T-helper 1 cell (primary cell): ENCODE measurements around the gene IL15RA.
"Not testable (repeated sequence)": the region's sequence is repeated elsewhere in the genome, so short reads cannot be mapped to it uniquely, and the experiment has no call there.

Experiments
- DNase-seq, 5 donors: peaks; one replicate each; pipeline ENCODE4 v3.0.0-alpha.2; 2012 to 2020

The IL15RA gene

GRCh38 chr10:5949009-5949759, 28.2 kb downstream of the IL15RA start:
- DNase-seq, result peak in 1 of 5 donors; percentile 25

- no peak for DNase-seq
These were observed 29.1 kb downstream of the IL15RA start for GRCh38 chr10:5948208-5948585.

DNA sequence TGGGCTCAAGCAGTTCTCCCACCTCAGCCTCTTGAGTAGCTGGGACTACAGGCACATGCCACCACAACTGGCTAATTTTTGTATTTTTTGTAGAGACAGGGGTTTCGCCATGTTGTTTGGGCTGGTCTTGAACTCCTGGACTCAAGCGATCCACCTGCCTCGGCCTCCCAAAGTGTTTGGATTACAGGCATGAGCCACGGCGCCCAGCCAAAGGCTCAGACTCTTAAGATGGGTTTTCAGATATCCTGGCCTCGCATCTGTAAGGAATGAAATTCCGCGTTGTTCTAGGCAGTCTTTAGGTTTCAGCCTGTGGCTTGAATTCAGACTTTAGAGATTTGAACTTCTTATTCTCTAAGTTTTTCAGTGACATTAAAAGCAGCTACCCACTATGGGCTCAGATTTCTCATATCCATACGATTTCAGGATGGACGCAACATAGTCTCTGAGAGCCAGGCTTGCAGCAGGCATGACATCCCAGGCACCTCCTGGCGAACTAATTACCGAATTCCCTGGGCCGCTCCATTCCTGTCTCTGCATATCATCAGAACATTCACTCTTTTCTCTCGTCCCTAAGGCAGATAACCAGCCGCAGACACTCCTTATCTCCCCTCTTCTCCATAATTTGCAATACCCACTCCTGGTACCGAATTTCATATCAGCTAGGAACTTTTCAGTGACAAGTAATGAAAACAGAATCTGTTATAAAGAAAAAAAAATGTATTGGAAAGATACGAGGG, 29.7 kb downstream of the IL15RA start:
- DNase-seq, result no peak

DNA sequence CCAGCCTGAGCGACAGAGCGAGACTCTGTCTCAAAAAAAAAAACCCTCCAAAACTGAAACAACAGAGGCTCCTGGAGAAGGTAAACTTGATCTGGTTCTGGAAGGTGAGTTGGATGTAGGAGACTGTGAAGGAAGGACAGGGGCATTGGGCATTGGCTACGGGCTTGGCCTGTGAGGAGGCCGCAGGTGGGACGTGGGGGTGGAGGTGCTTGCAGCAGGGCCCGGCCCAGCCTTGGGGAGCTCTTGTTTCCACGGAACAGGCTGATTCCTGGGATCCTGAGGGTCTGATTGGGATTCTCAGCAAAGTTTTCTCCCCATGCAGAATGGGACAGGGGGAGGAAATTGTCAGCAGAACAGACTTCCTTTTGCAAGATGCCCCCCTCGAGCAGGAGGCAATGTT, 30.6 kb downstream of the IL15RA start:
- no peak for DNase-seq

DNA sequence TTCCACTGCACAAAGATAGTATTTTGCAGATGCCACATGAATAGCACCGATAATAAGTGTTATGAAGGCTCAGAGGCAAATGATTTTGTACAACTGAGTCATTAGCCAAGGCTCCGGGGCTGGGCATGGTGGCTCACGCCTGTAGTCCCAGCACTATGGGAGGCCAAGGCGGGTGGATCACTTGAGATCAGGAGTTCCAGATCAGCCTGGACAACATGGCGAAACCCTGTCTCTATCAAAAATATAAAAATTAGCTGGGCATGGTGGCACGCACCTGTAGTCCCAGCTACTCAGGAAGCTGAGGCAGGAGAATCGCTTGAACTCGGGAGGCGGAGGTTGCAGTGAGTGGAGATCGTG, 30.9 kb downstream of the IL15RA start:
- not testable (repeated sequence) for DNase-seq

DNA sequence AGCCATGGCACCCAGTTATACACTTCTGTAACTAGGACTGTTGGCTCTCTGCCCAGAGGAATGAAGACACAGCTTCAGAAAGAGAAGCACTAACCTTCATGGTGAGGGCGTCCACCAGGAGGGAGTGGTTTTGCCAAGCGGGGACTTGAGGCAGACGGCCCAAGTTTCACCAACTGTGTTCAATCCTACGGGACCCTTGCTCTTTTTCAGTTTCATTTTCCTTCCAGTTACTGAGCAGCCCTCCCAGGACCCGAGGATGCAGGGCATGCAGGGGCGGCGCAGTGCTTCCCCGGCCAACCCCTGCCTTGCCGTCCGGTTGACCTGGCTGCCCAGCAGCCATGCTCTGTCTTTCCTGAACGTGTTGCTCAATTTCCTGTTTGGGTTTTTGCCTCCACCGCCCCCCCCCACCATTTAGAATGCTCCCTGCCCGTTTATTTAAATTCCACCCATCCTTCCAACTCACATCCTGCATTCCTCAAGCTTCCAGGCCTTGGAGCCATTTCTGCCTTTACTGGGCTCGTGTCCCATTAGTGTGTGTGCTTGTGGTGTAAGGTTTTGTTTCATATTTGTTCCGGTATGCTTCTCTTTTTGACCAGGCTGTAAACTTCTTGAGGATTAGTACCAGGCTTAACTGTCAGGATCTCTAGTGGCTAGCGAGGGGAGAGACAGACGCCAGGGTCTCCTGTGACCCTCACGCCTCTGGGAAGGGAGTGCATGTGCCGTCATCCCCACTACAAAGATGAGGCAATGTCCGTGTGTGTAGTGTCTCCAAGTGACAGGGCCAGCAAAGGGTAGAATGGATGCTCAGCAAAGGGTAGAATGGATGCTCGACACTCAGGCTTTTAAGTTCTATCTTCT, 31.6 kb downstream of the IL15RA start:
- DNase-seq, result no peak

DNA sequence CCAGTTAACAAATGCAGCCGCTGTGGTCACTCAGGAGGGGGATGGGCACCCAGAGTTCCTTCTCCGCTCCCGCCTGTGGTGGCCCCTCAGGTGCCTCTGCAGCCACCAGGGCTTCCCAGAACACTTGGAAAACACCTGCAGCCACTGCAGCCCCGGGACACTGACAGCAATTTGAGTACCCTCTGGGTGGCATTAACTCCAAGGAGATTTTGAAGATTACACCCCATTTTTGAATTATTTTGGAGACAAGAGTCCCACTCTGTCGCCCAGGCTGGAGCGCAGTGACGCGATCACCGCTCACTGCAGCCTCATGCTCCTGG, 32.2 kb downstream of the IL15RA start:
- no peak for DNase-seq

DNA sequence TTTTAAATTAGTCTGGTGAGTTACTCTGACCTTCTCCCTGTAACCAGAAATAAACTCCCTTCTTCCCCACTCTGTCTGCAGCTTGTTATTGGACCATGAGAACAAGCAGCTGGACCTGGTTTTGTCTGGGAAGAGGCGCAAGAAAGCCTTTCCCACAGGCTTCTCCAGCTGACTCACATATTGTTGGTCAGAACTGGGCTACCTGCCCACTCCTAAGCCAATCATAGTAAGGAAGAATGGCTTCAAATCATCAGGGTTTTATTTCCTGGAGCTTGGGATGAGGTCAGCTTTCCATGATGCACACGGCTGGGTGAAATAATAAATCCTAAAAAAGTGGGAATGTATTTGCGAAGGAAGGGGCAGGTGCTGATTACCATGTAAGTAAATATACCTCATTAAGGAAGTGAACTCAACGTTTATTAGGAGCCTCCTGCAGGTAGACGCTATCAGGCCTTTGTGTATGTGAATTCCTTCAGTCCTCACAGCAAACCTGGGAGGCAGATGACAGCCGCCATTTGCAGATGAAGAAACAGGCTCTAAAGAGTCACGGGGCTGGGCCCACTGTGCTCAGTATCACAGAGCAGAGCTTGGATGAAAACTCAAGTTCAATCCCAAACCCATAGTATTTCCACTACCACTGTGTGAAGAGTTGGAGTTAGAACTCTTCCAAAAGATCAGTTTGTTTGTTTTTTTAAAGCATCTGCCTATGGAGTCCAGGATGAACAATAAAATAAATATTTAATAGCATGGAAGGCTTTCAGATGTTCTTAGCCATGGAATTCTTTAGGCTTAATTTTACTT, 32.8 kb downstream of the IL15RA start:
- DNase-seq, result no peak

DNA sequence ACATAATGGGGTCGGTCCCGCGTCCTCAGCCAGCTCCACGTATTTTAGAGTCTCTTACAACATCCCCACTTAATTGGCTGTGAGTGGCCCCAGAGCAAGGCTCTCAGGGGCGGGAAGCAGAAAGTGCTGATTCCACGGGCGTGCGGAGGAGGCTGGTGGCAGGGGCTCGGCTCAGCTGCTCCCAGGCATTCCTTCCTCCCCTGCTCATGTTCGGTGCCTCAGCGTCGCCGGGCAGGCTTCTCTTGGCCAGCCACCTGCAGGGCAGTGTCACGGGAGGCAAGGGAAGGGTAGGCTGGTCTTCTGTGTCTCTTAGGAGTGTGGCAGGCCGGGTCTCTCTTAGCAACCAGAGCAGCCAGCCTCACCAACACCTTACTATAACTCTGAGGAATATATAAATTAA, 33.8 kb downstream of the IL15RA start:
- DNase-seq, result no peak

DNA sequence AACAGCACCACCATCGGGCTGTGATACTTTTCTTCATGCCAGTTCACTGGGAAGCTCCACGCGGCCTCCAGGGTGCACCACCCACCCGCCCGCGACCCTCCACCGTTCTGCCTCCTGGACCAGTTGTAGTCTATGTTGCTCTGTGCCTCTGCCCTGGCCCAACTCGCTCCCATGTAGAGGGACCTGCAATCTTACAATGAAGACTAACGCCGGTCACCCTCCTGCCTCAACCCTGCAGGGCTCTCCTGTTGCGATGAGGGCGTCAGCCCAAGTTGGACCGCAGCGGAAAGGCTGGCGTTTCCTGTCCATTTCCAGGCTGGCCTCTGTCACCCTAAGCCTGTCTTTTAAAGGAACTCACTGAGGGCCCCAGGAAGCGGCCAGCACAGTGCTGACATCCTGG, 34.9 kb downstream of the IL15RA start:
- DNase-seq, result no peak

GRCh38 chr10:5942001-5942400, 35.3 kb downstream of the IL15RA start:
- no peak for DNase-seq

DNA sequence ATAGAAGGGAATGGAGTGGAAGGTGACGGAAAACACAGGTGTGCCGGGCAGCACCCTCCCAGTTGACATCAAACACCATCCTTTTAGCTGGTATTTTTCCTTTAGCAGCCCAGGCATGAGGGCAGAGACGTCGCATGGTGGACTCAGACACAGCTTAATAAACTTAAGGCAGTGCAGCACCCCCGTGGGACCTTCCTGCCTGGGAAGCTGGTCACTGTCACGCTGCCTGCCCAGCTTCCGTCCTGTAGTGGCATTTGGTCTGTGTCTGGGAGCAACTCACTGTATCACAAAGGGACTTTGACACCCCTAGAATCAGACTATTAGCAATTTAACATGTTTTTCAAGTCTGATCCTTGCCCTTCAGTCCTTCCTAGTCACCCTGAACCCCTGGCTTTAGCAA, 35.8 kb downstream of the IL15RA start:
- no peak for DNase-seq

DNA sequence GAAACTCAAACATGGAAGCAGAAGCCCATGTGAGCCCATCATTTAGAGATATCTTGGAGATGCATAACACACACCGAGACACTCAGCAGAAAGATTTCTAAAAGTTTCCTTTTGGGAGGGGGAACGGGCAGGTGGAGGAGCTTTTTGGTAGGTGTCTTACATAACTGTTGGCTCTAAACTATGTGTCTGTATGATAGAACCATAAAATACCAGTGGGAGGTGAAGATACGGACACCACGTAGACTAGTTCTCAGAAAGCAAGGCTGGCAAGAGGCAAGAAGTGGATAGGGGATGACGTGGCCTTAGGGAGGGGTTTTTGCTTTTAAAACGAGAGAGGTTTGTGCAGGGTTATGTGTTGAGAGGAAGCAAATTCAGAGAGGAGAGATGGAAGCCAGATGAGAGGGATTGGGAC, 36.5 kb downstream of the IL15RA start:
- no peak for DNase-seq

GRCh38 chr10:5938291-5938690, 39.1 kb downstream of the IL15RA start:
- DNase-seq, result no peak

DNA sequence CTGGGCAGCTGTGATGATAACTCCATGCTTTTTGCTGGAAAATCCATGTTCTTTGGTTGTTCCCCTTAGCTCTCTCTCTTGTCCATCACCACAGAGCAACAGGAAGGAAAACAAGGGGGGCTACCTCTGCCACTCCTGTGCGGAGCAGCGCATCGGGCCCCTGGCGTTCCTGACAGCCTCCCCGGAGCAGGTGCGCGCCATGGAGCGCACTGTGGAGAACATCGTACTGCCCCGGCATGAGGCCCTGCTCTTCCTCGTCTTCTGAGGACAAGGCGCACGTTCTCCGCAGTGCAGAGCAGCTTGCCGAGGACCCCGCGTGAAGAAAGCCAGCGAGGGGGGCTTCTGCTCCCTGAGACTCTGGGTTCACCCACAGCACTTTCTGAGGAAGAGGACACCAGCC, 40.3 kb downstream of the IL15RA start:
- no peak for DNase-seq

- DNase-seq, result no peak
These were observed 41.7 kb downstream of the IL15RA start for GRCh38 chr10:5935628-5936027.

DNA sequence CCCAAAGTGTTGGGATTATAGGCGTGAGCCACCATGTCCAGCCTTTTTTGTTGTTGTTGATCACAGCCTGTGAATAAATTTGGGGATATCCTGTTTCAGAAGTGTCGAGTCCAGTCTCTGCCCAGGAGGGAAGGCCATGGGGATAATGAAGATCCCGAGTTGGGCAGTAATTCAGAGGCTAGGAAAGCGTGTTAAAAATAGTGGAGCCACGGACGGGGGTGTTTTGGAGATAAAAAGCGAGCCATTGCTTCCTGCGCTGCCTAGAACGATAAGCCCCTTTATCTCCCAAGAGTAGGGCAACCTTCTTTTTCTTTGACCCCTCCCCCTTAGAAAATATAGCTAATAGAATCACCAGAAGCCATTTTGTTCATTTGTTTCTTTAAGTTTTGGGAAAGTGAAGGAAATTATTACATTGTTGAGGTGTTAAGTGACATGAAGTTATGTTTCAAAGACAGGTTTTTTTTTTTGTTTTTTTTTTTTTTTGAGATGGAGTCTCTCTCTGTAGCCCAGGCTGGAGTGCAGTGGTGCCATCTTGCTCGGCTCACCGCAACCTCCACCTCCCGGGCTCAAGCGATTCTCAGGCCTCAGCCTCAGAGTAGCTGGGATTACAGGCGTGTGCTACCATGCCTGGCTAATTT, 43.3 kb downstream of the IL15RA start:
- no peak for DNase-seq

GRCh38 chr10:5932345-5932744, 45.0 kb downstream of the IL15RA start:
- no peak for DNase-seq

DNA sequence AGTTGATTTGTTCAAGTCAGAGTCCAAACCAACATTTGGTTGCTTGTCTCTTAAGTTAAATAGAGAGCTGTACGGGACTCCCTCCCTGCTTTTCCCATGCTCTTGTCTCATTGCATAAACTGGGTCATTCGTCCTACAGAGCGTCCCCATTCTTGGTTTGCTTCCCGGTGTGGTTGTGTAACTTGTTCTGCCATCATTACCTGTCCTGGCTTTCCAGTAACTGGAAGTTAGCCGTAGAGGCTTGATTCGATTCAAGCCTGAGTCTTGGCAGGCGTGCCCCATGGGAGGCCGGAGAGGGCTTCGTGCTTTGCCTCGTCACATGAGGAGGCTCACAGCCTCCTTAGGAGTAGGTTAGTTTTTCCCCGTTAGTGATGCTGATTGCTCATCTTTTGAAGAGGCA, 47.1 kb downstream of the IL15RA start:
- DNase-seq, result no peak

GRCh38 chr10:5929442-5929841, 47.9 kb downstream of the IL15RA start:
- DNase-seq, result no peak

- DNase-seq, result no peak
These were observed 50.0 kb downstream of the IL15RA start for GRCh38 chr10:5927306-5927705.

DNA sequence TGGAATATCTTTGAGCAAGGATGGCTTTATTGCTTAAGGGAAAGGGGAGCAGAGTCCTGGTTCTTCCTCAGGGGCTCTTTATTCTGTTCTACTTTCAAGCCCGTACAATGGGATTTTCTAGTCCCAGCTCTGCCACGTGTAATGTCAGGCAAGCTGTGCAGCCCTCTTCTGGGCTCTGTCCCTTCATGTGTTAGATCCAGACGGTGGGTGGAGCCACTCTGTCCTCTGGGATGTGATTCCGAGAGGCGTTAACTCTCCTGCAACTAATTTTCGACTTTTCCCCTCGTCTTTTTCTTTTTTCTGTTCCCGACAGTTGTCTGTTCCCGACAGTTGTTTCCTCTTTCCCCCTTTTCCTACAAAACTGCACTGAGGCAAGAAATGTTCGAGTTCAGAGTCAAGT, 52.5 kb downstream of the IL15RA start:
- DNase-seq, result no peak
